GM18909 (cell line): ENCODE data around the gene IL12RB2.
"Not testable (repeated sequence)": the region's sequence is repeated elsewhere in the genome, so short reads cannot be mapped to it uniquely, and the experiment has no call there.

Experiments
- ATAC-seq: cut with Tn5 transposase; IDR thresholded peaks from one replicate; pipeline ENCODE4 v1.9.1; 2021; ENCODE audit warnings: mild to moderate bottlenecking; ENCODE audit not compliant: unreplicated experiment, poor library complexity

IL12RB2 gene

DNA sequence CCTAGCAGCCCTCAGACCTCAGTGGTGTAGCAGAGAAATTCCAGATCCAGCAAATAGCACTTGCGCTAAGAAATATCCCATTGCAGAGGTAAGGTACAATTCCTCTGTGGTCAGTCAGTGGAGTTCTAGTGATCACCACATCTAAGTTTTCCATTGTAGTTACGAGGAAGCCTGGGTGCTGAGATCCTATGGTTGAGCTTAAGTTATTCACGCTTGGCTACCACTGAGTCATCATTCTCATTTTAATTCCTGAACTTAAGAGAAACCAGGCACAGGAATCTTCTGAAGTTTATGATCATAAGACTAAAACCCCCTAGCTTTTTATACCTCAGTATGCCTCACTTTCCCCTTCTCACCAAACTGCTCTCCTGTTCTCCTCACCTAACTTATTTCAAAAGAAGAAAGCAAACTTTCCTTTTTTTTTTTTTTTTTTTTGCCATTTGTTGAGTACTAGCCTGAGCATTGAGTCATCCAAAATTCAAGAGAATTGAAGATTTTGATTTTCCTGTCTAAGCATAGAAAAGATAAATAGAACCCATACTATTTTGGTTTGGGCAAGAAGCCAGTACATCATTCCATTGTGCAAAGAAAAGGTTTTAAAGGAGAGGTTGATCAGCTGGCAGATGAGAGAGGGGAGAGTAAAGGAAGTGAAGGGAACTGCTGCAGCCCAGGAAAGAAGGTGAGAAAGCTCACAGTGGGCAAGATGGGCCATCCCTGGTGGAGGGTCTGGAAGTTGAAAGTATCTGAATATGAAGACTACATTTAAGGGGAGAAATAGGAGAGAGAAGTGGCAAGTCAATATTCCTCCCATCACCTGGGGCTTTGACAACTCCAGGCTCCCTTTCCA lies 82.6 kb downstream of the IL12RB2 start:
- ATAC-seq = no peak

DNA sequence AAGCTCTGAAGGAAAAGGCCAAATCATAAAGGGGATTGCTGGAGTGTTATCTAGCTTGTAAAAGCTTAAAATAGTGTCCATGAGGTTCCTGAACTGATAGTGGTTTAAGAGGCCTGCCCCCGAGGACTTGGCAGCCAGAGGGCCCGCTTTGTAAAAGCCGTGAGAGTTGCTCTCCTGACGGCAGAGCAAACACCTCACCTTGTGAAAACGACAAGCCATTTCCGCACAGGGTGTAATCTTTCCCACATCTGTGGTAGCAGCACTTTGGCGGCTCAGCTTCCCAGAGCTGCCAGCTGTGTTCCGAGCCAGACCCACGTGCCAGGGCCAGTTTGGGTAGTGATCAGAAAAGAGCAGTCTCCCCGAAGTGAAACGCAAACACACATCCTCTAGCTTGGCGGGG lies 85.6 kb downstream of the IL12RB2 start:
- no peak for ATAC-seq

DNA sequence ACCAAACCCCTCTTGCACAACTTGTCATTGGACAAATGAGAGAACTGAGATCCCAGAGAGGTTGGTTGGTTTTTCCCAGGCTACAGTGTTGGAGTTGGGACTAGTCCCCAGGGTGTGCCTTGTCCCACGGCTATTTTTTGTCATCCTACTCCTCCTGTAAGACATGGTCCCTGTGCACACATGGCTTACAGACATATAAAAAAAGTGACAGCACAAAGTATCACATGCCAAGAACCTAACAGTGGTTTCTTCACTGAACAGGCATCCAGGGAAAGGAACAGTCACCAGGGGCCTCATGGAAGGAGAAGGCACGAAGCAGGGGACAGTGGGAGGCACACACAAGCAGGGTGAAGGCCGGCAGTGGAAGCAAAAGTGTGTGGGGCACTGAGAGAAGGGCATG lies 86.1 kb downstream of the IL12RB2 start:
- no peak for ATAC-seq

DNA sequence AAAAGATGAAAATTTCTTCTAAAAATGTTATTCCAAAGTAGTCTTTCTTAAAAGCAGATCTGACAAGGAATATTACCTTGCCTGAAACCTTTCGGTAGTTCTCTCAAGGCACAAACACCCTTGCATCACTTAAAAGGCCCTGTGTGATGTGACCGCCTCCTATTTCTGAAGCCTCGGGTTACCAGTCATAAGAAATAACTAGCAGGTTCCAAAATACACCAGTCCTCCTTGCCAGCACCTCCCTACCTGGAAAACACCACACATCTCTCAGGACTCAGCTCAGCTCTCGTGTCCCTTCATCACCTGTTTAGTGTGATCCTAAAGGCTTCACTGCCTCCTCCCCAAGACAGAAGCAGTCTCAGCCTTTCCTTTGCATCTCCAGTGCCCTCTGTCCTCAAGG lies 86.9 kb downstream of the IL12RB2 start:
- no peak for ATAC-seq

DNA sequence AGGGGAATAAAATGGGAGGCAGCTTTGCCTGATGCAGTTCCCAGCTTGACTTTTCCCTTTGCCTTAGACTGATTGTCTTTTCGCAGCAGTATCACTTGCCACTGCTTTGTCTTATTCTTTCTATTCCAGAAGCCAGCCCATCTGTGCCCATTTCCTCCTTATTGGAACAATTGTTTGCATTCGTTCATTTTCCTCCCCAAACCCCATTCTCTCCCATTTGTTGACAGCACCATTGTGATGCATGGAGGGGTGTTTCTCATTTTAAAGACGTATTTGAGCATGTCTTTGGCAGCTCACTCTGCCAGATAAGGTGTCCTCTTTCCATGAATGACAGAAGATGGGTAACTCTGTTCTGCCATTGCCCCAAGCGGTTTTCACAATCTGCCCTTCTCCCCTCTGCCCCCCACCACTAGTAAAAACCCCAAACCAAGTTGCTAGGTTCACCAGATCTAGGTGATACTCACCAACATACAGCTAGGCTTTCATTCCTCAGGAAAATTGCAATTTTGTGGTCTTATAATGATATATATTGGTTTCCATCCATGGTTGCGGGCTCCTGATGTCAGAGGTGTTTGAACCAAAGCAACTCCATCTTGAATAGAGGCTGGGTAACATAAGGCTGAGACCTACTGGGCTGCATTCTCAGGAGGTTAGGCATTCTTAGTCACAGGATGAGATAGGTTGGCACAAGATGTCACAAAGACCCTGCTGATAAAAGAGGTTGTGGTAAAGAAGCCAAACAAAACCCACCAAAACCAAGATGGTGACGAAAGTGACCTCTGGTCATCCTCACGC lies 91.7 kb downstream of the IL12RB2 start:
- ATAC-seq = no peak

DNA sequence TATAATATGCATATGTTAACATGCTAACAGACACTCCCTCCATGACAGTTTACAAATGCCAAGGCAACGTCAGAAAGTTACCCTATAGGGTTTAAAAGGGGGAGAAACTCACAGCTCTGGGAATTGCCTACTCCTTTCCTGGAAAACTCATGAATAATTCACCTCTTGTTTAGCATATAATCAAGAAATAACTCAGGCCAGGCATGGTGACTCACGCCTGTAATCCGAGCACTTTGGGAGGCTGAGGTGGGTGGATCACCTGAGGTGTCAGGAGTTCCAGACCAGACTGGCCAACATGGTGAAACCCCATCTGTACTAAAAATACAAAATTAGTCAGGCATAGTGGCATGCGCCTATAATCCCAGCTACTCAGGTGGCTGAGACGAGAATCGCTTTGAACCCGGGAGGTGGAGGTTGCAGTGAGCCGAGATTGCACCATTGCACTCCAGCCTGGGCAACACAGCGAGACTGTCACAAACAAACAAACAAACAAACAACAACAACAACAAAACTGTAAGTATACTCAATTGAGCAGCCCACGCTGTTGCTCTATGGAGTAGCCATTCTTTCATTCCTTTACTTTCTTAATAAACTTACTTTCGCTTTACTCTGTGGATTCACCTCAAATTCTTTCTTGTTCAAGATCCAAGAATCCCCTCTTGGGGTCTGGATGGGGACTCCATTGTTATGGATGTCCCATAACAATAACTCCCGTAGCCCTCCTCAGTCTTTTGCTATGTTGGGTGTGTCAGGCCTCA lies 92.5 kb downstream of the IL12RB2 start:
- not testable (repeated sequence) for ATAC-seq

DNA sequence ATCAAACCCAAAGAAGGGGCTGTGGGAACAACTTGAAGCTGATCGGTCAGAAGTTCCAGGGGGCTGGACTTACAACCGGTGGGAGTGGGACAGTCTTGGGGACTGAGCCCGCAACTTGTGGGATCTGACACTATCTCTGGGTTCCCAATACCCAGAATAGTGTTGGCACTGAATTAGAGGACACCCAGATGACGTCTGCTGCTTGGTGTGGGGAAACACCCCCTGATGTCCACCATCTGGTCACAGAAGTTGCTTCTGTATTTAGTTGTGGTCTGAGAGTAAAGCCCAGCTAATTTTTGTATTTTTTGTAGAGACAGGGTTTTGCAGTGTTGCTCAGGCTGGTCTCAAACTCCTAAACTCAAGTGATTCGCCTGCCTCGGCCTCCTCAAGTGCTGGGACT lies 93.8 kb downstream of the IL12RB2 start:
- ATAC-seq = no peak

DNA sequence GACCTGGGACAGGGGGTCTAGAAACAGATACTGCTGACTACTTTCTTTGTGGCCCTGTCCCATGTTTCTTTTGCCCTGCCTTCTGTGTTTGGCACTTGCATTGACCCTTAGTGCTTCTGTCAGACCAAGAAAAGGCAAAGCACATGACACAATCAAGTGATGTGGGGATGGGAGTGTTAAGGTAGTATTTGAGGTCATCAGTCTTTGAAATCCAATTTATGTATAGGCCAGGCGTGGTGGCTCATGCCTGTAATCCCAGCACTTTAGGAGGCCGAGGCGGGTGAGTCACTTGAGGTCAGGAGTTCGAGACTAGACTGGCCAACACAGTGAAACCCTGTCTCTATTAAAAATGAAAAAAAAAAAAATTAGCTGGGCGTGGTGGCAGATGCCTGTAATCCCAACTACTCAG lies 96.5 kb downstream of the IL12RB2 start:
- ATAC-seq = no peak

DNA sequence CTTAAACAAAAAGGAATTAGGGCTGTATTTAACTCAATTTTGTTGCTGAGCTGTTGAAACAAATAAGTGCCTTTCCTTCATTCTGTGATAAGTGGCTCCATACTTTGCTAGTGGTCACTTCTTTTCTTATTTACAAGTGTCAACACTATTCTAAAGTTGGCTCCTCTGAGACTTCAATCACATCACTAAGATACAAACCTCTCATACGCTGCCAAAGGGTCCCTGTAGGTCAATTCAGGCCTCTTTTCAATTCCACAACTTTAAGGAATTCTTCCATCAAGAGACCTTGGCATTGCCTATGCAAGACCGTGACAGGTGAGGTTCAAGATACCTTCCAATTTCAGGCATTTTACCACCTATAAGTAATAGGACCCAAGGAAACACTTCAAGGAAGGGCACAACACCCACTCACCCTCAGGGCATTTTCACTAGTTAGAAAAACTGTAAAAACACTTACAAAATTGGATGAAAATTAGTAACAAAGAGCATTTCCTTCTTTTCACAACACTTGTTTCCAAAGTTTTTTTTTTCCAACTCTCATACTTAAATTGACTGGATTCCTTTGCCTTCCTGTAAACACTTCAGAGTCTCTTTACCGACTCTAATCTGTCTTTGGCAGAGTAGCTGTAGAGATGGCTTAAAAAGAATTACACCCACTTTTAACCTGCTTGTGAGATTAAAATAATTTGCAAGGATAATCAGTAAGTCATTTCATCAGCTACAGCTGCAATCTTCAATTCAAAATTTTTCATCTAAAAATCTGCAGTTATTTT lies 98.0 kb downstream of the IL12RB2 start:
- ATAC-seq = no peak

DNA sequence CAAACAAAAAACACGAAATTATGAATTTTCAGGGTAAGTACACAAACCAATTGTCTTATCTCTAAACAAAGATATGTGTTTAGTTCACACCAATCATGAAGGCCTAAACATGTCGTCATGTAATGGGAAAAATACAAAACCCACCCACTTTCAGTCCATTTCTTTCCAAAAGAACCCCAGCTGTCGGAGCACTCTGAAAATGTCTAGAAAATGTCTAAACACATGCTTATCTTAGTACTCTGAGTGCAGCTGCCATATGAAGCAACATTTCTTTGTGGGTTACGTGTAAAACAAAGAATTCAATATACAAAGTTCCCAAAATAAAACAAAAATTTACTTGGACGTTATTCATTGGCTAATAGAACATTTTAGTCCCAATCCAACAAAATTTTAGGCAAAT lies 99.8 kb downstream of the IL12RB2 start:
- no peak for ATAC-seq

DNA sequence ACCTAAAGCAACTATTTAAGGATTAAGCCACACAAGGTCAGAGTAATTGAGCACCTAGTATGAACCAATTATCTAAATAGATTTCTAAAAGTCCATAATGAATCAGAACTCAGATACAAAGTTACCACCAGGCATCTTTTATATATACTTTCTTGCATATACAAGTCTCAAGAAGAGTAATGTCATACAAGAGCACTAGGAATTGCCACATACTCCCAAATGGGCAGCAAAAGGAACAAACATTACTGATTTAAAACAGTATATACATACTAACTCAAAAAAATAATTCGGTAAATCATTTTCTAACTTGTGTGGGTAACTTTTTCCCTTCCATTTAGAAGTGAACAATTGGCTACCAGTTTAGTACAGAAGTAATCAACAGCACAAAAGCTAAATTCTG lies 100.5 kb downstream of the IL12RB2 start:
- ATAC-seq = no peak

DNA sequence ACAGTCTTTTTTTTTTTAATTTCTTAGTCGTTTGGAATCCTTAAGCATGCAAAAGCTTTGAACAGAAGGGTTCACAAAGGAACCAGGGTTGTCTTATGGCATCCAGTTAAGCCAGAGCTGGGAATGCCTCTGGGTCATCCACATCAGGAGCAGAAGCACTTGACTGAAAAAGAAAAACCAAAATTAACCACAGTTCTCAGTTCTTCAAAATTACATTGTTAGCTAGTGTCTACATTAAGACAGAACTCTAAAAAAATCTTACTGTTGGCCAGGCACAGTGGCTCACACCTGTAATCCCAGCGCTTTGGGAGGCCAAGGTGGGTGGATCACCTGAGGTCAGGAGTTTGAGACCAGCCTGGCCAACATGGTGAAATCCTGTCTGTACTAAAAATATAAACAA lies 105.4 kb downstream of the IL12RB2 start:
- ATAC-seq = not testable (repeated sequence)

DNA sequence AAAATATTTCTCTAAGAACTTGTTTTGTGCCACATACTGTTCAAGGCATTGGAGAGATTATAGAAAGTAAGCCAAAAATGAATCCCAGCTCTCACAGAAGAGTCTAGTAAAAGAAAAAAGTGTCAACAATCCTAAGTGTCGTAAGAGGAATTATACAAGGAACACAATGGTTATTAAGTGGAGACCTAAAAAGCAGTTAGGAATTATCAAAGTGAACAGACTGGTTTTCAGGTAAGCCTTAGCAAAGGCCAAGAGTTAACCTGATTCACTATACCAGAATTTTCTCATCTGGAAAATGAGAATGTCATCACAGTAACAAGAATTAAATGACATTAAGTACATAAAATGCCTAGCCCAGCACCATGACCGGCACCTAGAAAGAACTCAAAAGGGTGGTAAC lies 106.9 kb downstream of the IL12RB2 start:
- no peak for ATAC-seq

DNA sequence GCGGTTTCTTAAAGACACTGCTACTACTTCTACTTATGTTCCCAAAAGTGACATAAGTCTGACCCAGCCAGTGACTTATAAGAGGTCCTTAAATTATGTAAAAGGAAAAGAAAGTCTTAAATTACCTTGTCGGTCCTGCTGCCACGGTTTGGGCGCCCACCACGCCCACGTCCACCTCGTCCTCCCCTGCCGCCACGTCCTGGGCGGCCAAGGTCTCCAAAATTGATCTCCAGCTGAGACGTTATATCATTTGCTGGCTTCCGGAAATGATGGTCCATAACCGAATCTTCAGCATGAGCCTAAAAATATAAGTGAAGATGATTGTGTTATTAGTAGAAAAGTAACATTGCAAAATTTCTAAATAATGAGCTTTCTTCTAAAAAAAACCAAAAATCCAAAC lies 107.4 kb downstream of the IL12RB2 start:
- no peak for ATAC-seq

DNA sequence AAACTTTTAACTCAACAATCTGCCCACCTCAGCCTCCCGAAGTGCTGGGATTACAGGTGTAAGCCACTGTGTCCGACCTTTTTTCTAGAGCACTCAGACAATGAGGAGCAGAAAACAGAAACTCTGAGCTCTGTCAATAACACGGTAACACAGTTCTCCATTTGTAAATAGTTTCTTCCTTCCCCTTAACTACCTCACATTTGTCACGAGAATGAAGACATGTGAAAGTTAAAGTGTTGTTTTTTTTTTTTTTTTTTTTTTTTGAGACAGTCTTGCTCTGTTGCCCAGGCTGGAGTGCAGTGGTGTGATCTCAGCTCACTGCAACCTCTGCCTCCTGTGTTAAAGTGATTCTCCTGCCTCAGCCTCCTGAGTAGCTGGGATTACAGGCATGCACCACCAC lies 110.1 kb downstream of the IL12RB2 start:
- not testable (repeated sequence) for ATAC-seq

DNA sequence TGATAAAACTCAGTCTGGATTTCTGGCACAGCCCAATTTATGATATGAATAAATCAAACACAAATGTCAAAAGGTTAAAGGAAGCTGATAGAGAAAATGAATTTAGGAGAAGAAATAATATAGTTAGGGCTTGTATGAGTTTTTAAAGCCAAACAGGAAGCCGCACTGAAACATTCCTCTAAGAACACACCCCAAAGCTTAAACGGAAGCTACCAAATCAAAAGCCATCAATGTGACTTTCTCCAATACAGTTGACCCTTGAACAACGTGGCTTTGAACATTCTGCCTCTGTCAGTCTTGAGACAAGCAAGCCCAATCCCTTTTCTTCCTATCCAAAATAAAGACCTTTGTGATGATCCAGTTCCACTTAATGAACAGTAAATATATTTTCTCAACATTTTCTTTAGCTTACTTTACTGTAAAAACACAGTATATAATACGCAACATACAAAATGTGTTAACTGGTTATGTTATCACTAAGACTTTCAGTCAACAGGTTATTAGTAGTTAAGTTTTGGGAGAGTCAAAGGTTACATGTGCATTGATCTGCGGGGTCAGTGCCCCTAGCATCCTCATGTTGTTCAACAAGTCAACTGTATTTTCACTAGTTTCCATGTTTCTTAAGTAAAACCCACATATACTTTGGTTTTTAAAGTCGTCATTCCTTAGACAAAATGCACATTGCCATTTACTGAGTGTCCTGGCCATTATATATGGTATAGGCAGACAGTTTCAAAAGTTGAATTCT lies 111.3 kb downstream of the IL12RB2 start:
- ATAC-seq = no peak

DNA sequence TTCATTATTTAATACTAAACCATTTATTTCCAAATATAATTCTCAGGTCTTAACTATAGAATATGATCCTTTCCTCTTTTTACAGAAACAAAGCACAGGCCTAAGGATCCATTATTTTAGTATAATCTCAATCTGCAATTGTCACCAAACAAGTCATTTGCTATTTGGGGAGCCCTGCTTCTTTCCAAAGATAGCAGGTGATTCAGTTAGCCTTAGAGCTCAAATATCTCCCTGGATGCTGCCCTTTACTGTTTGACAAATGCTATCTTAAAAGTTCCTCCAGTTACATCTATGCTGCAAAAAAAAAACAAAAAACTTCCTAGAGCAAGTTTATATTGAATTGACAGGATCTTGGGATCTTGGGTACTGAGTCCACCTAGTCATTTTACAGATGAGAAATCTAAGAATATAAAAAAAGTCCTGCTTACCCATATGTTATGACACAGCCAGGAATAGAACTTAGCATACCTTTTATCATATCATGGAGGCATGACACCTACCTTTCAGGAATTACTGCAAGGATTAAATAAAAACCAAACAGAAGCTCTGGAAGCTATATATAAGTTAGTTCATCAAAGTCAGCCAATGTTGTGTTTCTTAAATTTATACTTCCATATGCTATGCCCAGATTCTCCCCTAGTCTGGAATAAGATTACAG lies 113.3 kb downstream of the IL12RB2 start:
- ATAC-seq = no peak

DNA sequence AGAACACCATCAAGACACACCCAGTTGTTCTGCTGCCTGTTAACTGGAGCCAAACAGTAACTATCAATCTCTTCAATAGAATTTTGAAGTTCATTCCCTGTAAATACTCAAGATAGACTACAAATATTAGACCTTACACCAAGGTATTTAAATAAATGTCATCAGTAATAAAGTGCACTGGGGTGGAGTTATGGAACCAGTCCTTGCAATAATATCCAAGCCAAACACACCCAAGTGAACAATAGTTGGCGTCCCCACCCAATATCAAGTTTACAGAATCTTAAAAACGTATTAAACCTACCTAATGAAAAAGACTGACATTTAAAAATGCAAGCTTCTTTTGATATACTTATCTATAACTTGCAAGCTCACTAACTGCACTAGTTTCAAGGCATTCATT lies 119.8 kb downstream of the IL12RB2 start:
- ATAC-seq = no peak

DNA sequence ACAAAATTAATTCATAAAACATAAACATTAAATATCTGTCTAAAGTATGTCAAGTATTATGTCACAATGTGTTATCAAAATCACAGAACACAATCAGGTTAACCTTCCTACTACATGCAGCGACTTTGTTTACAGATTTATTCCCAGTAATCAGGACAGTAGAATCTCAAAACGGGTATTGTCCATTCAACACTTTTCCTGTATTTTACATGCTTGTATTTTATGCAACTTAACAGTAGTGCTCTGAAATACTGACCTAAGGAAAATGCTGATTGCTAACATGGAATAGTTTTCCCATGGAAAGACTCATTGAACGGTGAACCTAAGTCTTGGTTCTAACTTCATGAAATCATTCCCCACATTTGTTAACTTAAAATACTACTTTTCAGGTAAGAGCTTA lies 120.3 kb downstream of the IL12RB2 start:
- ATAC-seq = no peak
